ENCODE results near the gene LMOD1.

LMOD1 gene

DNA sequence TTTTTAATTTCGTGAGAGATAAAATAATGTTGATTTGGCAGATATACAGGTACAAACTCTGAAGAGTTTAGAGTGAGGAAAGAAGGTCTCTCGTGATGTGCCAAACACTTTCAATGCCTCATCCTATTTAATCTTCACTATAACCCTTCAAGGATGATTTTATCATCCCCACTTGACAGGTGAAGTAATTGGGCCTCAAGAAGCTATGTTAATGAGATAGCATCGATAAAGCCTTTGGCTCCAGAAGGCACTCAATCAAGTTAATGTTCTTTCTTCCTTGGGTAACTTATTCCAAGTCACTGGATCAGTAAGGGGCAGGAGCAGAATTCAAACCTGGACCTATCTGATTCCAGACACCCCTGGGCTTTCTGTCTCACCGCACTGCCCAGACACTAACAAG, 7.2 kb downstream of the LMOD1 start:
- no peak overlapping the region for H3K14ac ChIP-seq (ENCODE audit: low read length)
- H3K36me3 ChIP-seq (ENCODE audit: control insufficient read depth in 1 of 2, insufficient read depth in 2 of 2, low read length in 2 of 2) = no peaks in the 10 kb centered on the region
- H3K9ac ChIP-seq (ENCODE audit: low read length) = no peak overlapping the region
- H2AFZ ChIP-seq (ENCODE audit: insufficient read depth, low read length, poor library complexity) = no peak overlapping the region
- H4K8ac ChIP-seq (ENCODE audit: low read depth, low read length) = no peak overlapping the region
- H3K23ac ChIP-seq (ENCODE audit: low read length) = no peak overlapping the region
- no peaks in the 10 kb centered on the region for H3K27me3 ChIP-seq (ENCODE audit: insufficient read depth, low read length)
- no peak overlapping the region for H3K18ac ChIP-seq (ENCODE audit: low read length)
- peaks cover 2% of the 10 kb centered on the region for H3K9me3 ChIP-seq (ENCODE audit: insufficient read depth, low read depth, low read length)
- no peak overlapping the region for H4K12ac ChIP-seq (ENCODE audit: low read depth, low read length)
- H3K4ac ChIP-seq (ENCODE audit: low read depth, low read length) = no peak overlapping the region
- no peak overlapping the region for H2AK5ac ChIP-seq (ENCODE audit: low read length)
- no peak overlapping the region for H3K27ac ChIP-seq (ENCODE audit: low read depth, low read length)
- no peak for DNase-seq
- H2BK5ac ChIP-seq (ENCODE audit: low read depth, low read length, poor library complexity) = no peak overlapping the region
- no CpG with 5 or more reads among the region's 4 CpGs for WGBS (ENCODE audit: extremely low coverage, insufficient coverage, insufficient read length)
- no peak overlapping the region for H2BK120ac ChIP-seq (ENCODE audit: insufficient read depth, low read length, poor library complexity)
- no peak overlapping the region for H2BK12ac ChIP-seq (ENCODE audit: low read length)
- peaks cover 12 to 16% of the 10 kb centered on the region in 2 experiments for H3K4me1 ChIP-seq (ENCODE audit: control insufficient read depth in 1 of 2, insufficient read depth in 2 of 2, low read length in 2 of 2)
- peaks cover 9% of the 10 kb centered on the region for H3K79me1 ChIP-seq (ENCODE audit: low read length)
- no peaks in the 10 kb centered on the region for H3K79me2 ChIP-seq (ENCODE audit: control insufficient read depth, insufficient read depth, low read length, poor library complexity)
- no peak overlapping the region for H3K4me2 ChIP-seq (ENCODE audit: low read length)
- H4K91ac ChIP-seq (ENCODE audit: low read depth, low read length) = no peak overlapping the region
- H3K4me3 ChIP-seq (ENCODE audit: low read depth, low read length) = no peak overlapping the region

DNA sequence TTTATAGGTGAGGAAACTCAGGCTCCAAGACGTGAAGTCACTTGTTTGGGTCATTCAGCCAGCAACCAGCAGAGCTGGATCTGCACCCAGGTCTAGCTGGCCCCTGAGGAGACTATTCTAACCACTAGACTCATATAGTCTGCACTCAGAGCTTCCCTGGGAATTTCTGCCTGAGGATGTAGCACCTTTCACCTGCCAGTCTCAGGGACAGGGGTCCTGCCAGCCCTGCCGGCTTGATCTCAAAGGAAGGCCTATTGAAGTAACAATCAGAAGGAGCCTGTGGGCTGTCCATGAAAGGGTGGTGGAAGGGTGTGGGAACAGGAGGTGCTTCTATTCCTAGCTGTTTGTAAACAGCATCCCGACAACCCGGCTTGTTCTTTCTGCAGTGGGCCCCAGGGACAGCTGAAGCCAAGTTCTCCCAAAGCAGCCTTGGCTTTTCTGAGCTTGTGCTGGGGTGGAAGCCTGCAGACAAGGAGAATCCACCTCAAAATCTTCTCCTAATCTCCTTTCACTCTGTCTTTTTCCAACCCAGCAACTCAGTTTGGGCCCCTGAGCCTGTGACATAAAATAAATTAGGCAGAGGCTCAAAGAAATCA, 7.8 kb downstream of the LMOD1 start:
- Histone ChIP-seq H4K12ac (ENCODE audit: low read depth, low read length) (no peak overlapping the region), H2AK5ac (ENCODE audit: low read length) (no peak overlapping the region), H3K79me2 (ENCODE audit: control insufficient read depth, insufficient read depth, low read length, poor library complexity) (no peaks in the 10 kb centered on the region), H3K18ac (ENCODE audit: low read length) (no peak overlapping the region), H3K4me2 (ENCODE audit: low read length) (no peak overlapping the region), H3K14ac (ENCODE audit: low read length) (no peak overlapping the region), H3K79me1 (ENCODE audit: low read length) (peaks cover 9% of the 10 kb centered on the region), H3K4me3 (ENCODE audit: low read depth, low read length) (no peak overlapping the region), H2BK12ac (ENCODE audit: low read length) (no peak overlapping the region), H4K8ac (ENCODE audit: low read depth, low read length) (no peak overlapping the region), H2BK5ac (ENCODE audit: low read depth, low read length, poor library complexity) (no peak overlapping the region), H2AFZ (ENCODE audit: insufficient read depth, low read length, poor library complexity) (no peak overlapping the region), H3K23ac (ENCODE audit: low read length) (no peak overlapping the region), H3K27me3 (ENCODE audit: insufficient read depth, low read length) (no peaks in the 10 kb centered on the region), H3K36me3 (ENCODE audit: control insufficient read depth in 1 of 2, insufficient read depth in 2 of 2, low read length in 2 of 2) (no peaks in the 10 kb centered on the region), H3K9ac (ENCODE audit: low read length) (no peak overlapping the region), H3K4ac (ENCODE audit: low read depth, low read length) (no peak overlapping the region), H3K4me1 (ENCODE audit: control insufficient read depth in 1 of 2, insufficient read depth in 2 of 2, low read length in 2 of 2) (peaks cover 12 to 17% of the 10 kb centered on the region in 2 experiments), H2BK120ac (ENCODE audit: insufficient read depth, low read length, poor library complexity) (no peak overlapping the region), H4K91ac (ENCODE audit: low read depth, low read length) (no peak overlapping the region), H3K27ac (ENCODE audit: low read depth, low read length) (no peak overlapping the region), H3K9me3 (ENCODE audit: insufficient read depth, low read depth, low read length) (peaks cover 2% of the 10 kb centered on the region)
- WGBS (ENCODE audit: extremely low coverage, insufficient coverage, insufficient read length) = no CpG with 5 or more reads among the region's 4 CpGs
- no peak for DNase-seq

GRCh38 chr1:201937624-201938213, 8.6 kb downstream of the LMOD1 start:
- H3K23ac ChIP-seq (ENCODE audit: low read length) = no peak overlapping the region
- no peak overlapping the region for H2AK5ac ChIP-seq (ENCODE audit: low read length)
- H3K9ac ChIP-seq (ENCODE audit: low read length) = no peak overlapping the region
- no peak overlapping the region for H2BK5ac ChIP-seq (ENCODE audit: low read depth, low read length, poor library complexity)
- H2AFZ ChIP-seq (ENCODE audit: insufficient read depth, low read length, poor library complexity) = no peak overlapping the region
- no peak overlapping the region for H3K18ac ChIP-seq (ENCODE audit: low read length)
- H3K79me2 ChIP-seq (ENCODE audit: control insufficient read depth, insufficient read depth, low read length, poor library complexity) = no peaks in the 10 kb centered on the region
- H2BK120ac ChIP-seq (ENCODE audit: insufficient read depth, low read length, poor library complexity) = no peak overlapping the region
- H3K14ac ChIP-seq (ENCODE audit: low read length) = no peak overlapping the region
- H3K36me3 ChIP-seq (ENCODE audit: control insufficient read depth in 1 of 2, insufficient read depth in 2 of 2, low read length in 2 of 2) = no peaks in the 10 kb centered on the region
- H3K4ac ChIP-seq (ENCODE audit: low read depth, low read length) = no peak overlapping the region
- peaks cover 9% of the 10 kb centered on the region for H3K79me1 ChIP-seq (ENCODE audit: low read length)
- WGBS (ENCODE audit: extremely low coverage, insufficient coverage, insufficient read length) = 100% methylated on average over 2 of the region's 5 CpGs
- H3K9me3 ChIP-seq (ENCODE audit: insufficient read depth, low read depth, low read length) = peaks cover 2% of the 10 kb centered on the region
- H4K8ac ChIP-seq (ENCODE audit: low read depth, low read length) = no peak overlapping the region
- H2BK12ac ChIP-seq (ENCODE audit: low read length) = no peak overlapping the region
- no peak overlapping the region for H3K27ac ChIP-seq (ENCODE audit: low read depth, low read length)
- H4K12ac ChIP-seq (ENCODE audit: low read depth, low read length) = no peak overlapping the region
- no peak overlapping the region for H3K4me2 ChIP-seq (ENCODE audit: low read length)
- no peaks in the 10 kb centered on the region for H3K27me3 ChIP-seq (ENCODE audit: insufficient read depth, low read length)
- no peak for DNase-seq
- peaks cover 12 to 17% of the 10 kb centered on the region in 2 experiments for H3K4me1 ChIP-seq (ENCODE audit: control insufficient read depth in 1 of 2, insufficient read depth in 2 of 2, low read length in 2 of 2)
- no peak overlapping the region for H3K4me3 ChIP-seq (ENCODE audit: low read depth, low read length)
- H4K91ac ChIP-seq (ENCODE audit: low read depth, low read length) = no peak overlapping the region

DNA sequence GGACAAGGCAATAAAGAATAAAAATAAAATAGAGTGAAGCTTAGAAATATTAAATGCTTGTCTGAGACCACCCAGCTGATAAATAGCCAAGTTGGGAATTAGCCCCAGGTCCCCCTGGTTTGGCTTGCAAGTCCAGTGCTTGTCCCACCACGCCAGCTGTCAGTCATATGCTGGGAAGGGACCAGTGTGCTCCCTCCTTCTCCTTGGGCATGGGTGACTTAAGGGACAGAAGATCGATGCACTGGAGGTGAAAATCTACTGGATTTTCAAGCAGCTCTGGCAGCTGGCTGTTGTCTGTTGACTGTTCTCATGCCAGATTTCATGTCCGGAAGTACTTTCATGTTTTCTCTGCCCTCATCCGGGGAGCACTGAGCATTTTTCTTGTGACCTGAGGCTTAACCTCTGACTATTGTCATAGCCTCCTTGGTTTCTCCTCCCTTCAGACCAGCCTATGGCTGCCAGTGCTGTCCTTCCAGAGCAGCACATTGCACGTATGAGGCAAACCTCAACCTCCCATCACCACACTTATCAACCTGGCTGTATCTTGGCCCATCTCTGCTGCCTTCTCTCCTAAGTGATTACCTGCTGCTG, 12.4 kb downstream of the LMOD1 start:
- no peak overlapping the region for H4K91ac ChIP-seq (ENCODE audit: low read depth, low read length)
- H3K14ac ChIP-seq (ENCODE audit: low read length) = no peak overlapping the region

More for the DNA sequence above, 12.4 kb downstream of the LMOD1 start:
- Histone ChIP-seq H4K8ac (ENCODE audit: low read depth, low read length) (no peak overlapping the region), H3K9me3 (ENCODE audit: insufficient read depth, low read depth, low read length) (peaks cover 2% of the 10 kb centered on the region), H2AK5ac (ENCODE audit: low read length) (no peak overlapping the region), H4K12ac (ENCODE audit: low read depth, low read length) (no peak overlapping the region), H3K4ac (ENCODE audit: low read depth, low read length) (no peak overlapping the region), H3K4me3 (ENCODE audit: low read depth, low read length) (no peak overlapping the region), H3K4me1 (ENCODE audit: control insufficient read depth in 1 of 2, insufficient read depth in 2 of 2, low read length in 2 of 2) (peaks cover 0 to 4% of the 10 kb centered on the region in 2 experiments), H3K79me2 (ENCODE audit: control insufficient read depth, insufficient read depth, low read length, poor library complexity) (no peaks in the 10 kb centered on the region), H2BK12ac (ENCODE audit: low read length) (no peak overlapping the region), H2AFZ (ENCODE audit: insufficient read depth, low read length, poor library complexity) (no peak overlapping the region), H3K27me3 (ENCODE audit: insufficient read depth, low read length) (no peaks in the 10 kb centered on the region), H3K36me3 (ENCODE audit: control insufficient read depth in 1 of 2, insufficient read depth in 2 of 2, low read length in 2 of 2) (no peaks in the 10 kb centered on the region), H3K9ac (ENCODE audit: low read length) (no peak overlapping the region), H2BK120ac (ENCODE audit: insufficient read depth, low read length, poor library complexity) (no peak overlapping the region), H3K18ac (ENCODE audit: low read length) (no peak overlapping the region), H3K27ac (ENCODE audit: low read depth, low read length) (no peak overlapping the region), H3K4me2 (ENCODE audit: low read length) (no peak overlapping the region), H2BK5ac (ENCODE audit: low read depth, low read length, poor library complexity) (no peak overlapping the region), H3K23ac (ENCODE audit: low read length) (no peak overlapping the region), H3K79me1 (ENCODE audit: low read length) (no peaks in the 10 kb centered on the region)
- whole genome bisulfite sequencing (ENCODE audit: extremely low coverage, insufficient coverage, insufficient read length) = no CpG with 5 or more reads among the region's 5 CpGs
- peak in 1 of 2 donors; percentile 33 for DNase-seq
